GM18520 (cell line): ENCODE data around the gene OR2J2.
"Not testable (repeated sequence)": the region's sequence is repeated elsewhere in the genome, so short reads cannot be mapped to it uniquely, and the experiment has no call there.

Source experiments
- ATAC-seq: cut with Tn5 transposase; IDR thresholded peaks from one replicate; pipeline ENCODE4 v1.9.1; 2021; ENCODE audit not compliant: unreplicated experiment

OR2J2 gene

DNA sequence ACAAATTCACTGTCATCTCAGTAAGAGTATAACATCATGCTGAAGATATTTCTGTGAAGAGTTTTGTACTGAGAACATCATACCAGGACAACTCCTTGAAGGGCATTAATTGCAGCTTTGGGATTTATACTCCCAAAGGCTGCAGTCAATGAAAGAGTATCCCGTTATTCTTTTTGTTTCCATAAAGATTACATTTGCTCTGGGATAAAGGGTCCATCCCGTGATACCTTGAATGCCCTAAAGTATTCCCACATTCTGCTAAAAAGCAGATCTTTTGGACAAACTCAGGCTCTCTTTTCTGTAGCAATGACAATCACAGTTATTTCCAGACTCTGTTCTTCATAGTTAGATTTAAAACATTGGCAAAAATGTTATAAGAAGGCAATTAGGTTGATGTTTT, at the start of gene OR2J2:
Gene OR2J2 (plus strand): TSS at position 301 of the 400 bp plus-strand sequence. CDS start 2,729 bp downstream, outside the sequence.
- ATAC-seq = not testable (repeated sequence)

DNA sequence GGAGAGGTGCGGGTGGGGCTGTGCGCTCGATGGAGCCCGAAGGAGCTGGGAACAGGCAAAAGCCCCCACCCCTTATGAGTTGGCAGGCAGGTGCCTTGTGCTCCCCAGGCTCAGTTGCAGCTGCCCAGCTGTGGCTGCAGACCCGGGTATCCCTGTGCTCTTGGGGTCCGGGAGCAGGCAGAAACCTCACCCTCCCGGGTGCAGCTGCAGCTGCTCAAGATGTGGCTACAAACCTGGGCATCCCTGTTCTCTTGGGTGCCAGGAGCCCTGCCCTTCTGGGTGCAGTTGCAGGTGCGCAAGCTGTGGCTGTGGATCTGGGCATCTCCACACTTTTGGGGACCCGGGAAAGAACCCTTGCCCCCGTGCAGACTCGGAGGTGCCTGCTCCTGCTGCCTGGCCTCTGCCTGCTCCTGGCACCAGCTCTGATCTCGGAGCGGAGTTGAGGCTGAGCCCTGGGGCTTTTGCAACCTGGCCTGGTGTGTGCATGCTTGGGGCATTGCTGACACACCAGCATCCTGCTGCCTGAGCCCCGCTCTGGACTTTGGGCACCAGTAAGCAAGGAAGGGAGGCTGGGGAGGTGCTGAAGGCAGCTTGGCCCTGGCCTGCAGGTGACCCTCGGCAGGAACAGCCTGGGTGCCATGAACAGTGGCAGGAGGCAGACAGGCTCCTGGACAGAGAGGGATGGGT, 41.2 kb upstream of the OR2J2 start:
- no peak for ATAC-seq

GRCh38 chr6:29130644-29131043, 40.1 kb upstream of the OR2J2 start:
- no peak for ATAC-seq

- ATAC-seq = no peak
Measured at GRCh38 chr6:29131691-29132090, 39.0 kb upstream of the OR2J2 start.

- ATAC-seq = no peak
Measured at GRCh38 chr6:29137724-29138123, 33.0 kb upstream of the OR2J2 start.

DNA sequence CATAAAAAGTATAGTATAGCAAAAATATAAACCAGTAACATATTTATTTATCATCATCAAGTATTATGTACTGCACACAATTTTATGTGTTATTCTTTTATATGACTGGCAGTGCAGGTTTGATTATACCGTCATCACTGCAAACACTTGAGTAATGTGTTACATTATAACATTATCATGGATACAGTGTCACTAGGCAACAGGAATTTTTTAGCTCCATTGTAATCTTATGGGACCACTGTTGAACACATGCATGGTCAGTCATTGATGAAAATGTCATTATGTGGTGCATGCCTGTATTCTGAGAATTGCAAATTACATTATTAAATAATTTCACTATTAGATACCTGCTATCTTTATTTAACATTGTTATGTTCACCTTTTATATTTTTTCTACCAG, 29.1 kb upstream of the OR2J2 start:
- ATAC-seq = no peak

GRCh38 chr6:29142309-29142708, 28.4 kb upstream of the OR2J2 start:
- ATAC-seq = no peak

DNA sequence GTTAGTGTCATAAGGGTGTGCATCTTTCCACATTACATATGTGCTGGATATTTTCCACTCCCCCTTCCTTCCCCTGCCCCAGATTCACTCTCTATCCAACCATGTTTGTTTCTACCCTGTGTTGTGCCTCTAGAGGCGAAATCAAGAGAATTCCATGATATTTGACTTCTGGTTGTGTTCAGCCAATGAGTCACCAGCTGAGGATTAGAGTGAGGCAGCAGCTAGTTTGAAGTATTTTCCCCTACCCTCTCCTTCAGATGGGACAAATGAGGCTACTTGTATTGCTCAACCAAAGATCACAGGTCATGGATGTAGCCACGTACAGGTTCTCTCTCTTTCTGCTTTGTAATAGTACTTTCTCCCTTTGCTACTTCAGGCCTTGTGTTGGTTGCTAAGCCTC, 24.5 kb upstream of the OR2J2 start:
- ATAC-seq = no peak

GRCh38 chr6:29147074-29147473, 23.6 kb upstream of the OR2J2 start:
- no peak for ATAC-seq

- ATAC-seq = not testable (repeated sequence)
Measured at GRCh38 chr6:29149444-29149843, 21.3 kb upstream of the OR2J2 start.

- no peak for ATAC-seq
Measured at GRCh38 chr6:29153083-29153482, 17.6 kb upstream of the OR2J2 start.

GRCh38 chr6:29155182-29155581, 15.5 kb upstream of the OR2J2 start:
- not testable (repeated sequence) for ATAC-seq

DNA sequence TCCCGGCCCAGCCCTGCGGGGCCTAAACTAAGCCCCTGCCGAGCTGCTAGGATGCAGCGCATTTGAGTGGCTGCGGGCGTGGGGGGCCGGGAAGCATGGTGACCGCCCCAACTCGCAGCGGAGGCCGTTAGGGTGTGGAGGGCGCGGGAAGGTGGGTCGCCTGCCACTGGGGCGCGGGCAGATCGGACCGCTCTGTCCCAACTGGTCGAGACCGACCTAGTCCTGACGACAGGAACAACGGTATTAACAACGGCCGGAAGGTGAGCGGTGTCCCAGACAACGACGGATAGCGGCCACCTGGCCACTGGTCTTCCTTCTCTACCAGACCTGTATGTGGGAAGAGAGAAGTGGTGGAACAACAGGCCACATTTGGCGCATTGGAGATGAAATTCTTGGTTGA, 10.8 kb upstream of the OR2J2 start:
- not testable (repeated sequence) for ATAC-seq

- not testable (repeated sequence) for ATAC-seq
Measured at GRCh38 chr6:29165571-29165970, 5.1 kb upstream of the OR2J2 start.

DNA sequence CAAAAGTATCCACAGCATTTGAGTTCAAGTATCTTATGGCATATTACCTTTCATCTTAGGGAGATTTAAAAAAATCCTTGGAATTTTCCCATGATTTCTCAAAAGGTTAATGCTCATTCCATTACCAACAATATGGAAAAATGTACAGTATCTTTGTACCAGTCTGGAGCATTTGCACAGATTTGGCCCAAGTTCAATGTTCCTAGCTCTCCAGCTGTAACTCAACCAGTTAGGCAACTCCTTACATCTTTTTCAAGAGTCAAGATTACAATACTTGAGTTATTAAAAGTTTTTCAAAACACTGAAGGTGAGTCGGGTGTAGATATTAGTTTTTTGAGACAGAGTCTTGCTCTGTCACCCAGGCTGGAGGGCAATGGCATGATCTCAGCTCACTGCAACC, 1.0 kb downstream of the OR2J2 start:
- ATAC-seq = no peak

GRCh38 chr6:29183594-29183993, 12.9 kb downstream of the OR2J2 start:
- ATAC-seq = no peak

- ATAC-seq = not testable (repeated sequence)
Measured at GRCh38 chr6:29188659-29189058, 18.0 kb downstream of the OR2J2 start.

GRCh38 chr6:29200767-29201662, 30.3 kb downstream of the OR2J2 start:
- no peak for ATAC-seq

DNA sequence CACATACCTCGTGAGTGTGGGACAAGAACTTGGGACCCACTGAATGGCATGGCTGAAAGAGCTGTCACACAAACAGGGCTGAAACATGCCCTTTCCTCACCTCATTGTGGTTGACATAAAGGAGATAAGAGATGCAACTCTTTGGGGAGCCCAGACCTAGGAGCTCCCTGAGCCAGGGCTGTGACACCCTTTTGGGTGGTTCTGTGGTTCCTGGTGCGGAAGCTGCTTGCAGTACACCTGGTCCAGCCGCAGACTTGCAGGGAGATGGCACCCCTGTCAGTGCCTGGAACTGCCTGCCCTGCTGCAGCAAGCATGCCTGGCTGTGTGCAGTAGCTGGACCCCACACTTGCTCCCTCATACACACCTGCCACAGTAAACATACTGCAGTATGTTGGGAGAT, 31.3 kb downstream of the OR2J2 start:
- ATAC-seq = no peak

DNA sequence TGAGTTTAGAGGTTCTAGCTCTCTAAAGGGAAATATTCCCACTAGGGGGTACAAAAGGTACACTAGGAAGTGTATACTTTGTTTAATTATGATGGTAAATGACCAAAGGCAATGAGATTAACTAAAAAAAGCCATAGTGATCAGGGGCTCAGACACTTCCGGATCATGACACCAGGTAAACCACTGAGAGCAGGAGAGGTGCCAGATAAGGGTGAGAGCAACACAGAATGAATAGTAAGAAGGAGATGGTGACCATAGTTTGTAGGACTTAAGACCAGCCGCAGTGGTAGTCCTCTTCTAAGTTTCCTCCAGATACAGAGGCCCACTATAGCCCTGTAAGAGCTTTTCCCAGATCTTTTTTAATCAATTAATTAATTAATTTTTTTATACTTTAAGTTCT, 40.8 kb downstream of the OR2J2 start:
- ATAC-seq = no peak

DNA sequence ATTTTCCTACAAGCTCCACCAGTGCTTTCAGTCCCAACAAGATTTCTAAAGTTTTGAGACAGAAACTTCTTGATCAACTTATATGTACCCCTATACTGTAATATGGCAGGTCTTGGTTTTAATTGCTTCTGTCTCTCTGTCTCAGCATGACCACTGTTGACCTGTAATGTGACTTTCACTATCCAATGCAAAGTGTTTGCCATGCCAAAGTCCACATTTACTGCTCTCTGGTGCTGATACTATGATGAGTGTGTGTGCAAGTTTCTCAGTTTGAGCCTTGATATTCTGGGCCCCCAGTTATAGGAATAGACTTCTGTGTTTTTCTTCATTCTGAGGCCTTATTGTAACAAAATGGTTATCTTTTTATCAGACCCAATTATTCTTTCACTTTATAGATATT, 45.8 kb downstream of the OR2J2 start:
- no peak for ATAC-seq

DNA sequence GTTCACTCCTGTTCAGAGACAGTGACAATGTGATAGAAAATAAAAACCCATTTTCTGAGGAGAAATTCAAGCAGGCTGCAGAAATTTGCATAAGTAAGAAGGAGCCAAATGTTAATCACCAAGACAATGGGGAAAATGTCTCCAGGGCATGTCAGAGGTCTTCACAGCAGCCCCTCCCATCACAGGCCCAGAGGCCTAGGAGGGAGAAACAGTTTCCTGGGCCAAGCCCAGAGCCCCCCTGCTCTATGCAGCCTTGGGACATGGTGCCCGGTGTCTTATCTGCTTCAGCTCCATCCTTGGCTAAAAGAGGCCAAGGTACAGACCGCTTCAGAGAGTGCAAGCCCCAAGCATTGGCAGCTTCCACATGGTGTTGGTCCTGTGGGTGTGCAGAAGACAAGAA, 46.5 kb downstream of the OR2J2 start:
- ATAC-seq = not testable (repeated sequence)
